ENCODE measurements around the gene PIGX.

GRCh38 chr3:196739671-196740480, 27.7 kb downstream of the PIGX start, which contains the start of gene PAK2:
- TF ChIP-seq, protein P1, sequence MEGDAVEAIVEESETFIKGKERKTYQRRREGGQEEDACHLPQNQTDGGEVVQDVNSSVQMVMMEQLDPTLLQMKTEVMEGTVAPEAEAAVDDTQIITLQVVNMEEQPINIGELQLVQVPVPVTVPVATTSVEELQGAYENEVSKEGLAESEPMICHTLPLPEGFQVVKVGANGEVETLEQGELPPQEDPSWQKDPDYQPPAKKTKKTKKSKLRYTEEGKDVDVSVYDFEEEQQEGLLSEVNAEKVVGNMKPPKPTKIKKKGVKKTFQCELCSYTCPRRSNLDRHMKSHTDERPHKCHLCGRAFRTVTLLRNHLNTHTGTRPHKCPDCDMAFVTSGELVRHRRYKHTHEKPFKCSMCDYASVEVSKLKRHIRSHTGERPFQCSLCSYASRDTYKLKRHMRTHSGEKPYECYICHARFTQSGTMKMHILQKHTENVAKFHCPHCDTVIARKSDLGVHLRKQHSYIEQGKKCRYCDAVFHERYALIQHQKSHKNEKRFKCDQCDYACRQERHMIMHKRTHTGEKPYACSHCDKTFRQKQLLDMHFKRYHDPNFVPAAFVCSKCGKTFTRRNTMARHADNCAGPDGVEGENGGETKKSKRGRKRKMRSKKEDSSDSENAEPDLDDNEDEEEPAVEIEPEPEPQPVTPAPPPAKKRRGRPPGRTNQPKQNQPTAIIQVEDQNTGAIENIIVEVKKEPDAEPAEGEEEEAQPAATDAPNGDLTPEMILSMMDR (IDR thresholded peaks at IDR 0.05; ENCODE audit: poor library complexity) = no peak
- TF ChIP-seq EZH2 (IDR thresholded peaks at IDR 0.05; ENCODE audit: borderline replicate concordance) (no peak), EZH2phosphoT487 (IDR thresholded peaks at IDR 0.05; ENCODE audit: low read depth, severe bottlenecking, unreplicated experiment) (no peak)
